HG03039 (cell line): ENCODE data around the gene NBPF9.
"Not testable (repeated sequence)": the region's sequence is repeated elsewhere in the genome, so short reads cannot be mapped to it uniquely, and the experiment has no call there.

Experiments
- ATAC-seq: cut with Tn5 transposase; IDR thresholded peaks from one replicate; pipeline ENCODE4 v1.9.1; 2021; ENCODE audit warnings: mild to moderate bottlenecking, moderate library complexity; ENCODE audit not compliant: unreplicated experiment

Gene NBPF9, protein sequence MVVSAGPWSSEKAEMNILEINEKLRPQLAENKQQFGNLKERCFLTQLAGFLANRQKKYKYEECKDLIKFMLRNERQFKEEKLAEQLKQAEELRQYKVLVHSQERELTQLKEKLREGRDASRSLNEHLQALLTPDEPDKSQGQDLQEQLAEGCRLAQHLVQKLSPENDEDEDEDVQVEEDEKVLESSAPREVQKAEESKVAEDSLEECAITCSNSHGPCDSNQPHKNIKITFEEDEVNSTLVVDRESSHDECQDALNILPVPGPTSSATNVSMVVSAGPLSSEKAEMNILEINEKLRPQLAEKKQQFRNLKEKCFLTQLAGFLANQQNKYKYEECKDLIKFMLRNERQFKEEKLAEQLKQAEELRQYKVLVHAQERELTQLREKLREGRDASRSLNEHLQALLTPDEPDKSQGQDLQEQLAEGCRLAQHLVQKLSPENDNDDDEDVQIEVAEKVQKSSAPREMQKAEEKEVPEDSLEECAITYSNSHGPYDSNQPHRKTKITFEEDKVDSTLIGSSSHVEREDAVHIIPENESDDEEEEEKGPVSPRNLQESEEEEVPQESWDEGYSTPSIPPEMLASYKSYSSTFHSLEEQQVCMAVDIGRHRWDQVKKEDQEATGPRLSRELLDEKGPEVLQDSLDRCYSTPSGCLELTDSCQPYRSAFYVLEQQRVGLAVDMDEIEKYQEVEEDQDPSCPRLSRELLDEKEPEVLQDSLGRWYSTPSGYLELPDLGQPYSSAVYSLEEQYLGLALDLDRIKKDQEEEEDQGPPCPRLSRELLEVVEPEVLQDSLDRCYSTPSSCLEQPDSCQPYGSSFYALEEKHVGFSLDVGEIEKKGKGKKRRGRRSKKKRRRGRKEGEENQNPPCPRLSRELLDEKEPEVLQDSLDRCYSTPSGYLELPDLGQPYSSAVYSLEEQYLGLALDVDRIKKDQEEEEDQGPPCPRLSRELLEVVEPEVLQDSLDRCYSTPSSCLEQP (N-terminal part only)

DNA sequence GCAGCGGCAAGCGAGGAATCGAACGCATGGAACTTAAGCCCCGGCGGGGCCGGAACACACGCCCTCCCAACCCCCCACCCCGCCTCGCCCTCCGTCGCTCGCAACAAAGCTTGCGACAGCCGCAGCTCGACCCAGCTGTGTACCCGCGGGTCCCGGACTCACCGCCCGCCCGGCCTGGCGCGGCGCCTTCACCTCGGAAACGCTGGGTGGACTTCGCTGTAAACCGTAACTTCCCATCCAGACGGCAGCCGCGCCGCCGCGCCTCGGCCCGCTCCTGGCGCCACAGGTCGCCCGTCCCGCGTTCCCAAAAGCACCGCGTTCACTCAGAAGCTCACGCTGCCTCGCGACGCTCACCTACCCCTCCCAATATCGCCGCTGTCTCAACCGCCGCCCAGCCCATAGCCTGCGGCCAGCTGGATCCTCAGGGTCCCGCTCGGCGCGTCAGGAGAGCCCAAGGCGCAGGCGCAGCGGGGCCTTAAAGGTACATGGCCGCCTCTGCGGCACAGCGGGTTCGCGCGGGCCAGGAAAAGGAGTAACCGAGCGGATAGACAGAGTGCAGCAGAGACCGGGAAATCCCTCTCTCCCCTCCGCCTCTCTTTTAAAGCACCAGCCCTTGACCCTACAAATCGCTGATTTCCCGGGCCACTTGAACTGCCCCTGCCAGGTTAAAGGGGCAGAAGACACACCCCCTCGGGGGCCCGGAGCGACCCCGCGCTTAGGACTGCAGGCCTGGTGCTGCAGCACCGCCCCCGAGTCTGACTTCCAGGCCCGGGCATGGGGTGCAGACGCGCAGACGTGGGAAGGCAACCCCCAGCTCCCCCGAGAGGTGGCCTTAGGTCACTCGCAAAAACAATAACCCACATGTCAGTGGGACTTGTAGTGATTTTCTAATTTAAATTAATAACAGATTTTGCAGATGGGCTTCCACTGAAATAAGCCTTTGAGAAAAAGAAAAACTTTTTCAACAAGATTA is at the start of gene NBPF9:
NBPF9 (minus strand) TSS at position 443 of the 973 bp plus-strand sequence. CDS start 21,412 bp downstream, outside the sequence.
- ATAC-seq = peak; percentile 97

DNA sequence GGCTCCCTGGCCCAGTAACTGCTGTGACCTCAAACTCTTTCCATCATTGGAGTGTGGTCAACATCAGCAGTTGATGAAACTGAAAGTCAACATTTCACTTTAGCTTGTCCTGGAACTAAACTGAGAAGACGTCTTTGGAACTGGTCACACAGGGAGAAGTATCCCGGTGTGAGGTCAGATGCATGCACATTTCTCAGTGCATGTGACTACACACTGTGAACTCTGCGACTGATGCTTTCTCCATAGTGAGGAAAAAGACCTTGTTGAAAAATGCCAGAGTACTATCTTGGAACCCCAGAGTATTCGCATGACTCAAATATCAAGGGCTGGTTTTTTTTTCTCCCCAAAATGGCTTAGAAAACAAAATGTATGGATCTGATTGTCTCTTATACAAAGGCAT is 46.6 kb upstream of the NBPF9 start:
- ATAC-seq = not testable (repeated sequence)

DNA sequence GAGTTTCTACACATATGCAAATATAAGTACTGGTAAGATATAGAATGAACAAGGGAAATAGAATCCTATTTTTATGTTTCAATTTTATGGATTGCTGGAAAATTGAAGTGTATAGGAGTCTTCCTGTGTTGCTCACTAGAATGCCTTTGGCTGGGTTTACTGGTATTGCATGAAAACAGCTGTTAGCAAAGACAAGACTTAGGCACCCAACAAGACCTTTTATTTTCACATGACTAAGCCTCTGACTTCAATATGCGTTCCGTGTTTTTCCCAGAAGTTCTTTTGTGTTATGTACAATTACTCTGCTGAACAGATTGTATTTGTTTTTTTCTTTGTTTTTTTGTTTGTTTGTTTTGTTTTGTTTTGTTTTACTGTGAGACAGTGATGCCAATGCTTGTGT is 34.2 kb upstream of the NBPF9 start:
- not testable (repeated sequence) for ATAC-seq

DNA sequence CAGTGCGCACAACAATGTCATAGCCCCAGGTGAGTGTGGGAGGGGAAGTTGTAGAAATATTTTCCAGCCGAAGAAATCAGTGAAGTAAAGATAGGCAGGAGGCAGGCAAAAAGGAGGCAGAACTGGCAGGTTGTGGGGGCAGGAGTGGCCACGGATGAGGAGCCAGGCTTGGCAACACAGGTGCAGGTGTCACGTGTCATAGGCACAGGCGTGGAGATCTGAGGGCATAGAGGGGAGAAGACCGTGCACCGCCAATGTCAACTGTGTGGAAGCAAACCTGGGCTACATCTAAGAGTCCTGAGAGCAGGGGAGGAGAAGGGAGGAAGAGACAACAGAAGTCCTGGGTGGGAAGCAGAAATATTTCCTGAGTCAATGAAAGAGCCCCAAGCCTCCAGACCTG is 27.6 kb upstream of the NBPF9 start:
- not testable (repeated sequence) for ATAC-seq

DNA sequence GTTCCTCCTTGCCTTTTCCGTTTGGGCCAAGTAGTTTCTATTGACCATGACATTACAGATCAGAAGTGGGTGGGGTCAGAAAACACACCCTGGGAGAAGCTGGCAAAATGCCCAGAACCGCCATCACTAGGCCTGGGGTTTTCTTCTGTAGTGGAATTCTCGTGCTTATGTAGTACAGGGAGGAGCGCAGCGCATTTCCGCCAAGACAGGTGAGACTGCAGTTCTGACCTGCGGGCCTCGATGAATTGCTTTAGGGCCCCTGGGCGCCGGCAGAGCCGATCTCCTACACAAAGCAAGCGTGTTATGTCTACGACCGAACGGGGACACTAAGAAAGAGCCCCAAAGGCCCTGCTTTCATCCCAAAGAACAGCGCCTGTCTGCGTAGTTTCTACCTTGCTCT is 25.9 kb upstream of the NBPF9 start:
- not testable (repeated sequence) for ATAC-seq

DNA sequence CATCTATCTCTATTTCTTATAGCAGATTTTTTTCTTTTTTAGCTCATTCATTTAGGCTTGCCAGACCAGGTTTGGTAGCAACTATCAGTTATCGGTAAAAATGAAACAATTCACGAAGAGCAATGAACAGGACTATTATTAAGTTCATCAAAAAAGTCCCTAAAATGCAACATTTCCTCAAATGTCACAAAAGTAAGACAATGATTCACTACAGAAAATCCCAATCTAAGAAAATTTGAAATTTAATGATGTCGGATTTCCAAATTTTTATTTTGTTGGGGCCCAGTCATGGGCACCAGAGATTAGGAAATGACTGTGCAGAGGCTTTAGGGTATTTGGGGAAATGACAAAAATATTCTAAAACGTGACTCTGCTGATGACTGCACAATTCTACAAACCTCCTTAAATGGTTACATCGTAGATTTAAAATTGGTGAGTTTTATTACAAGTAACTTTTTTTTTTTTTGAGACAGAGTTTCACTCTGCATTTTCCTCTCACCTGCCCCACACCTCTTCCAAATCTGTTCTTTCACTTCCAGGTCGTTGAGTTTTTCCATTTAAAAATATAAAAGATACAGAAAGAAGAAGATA is 23.3 kb upstream of the NBPF9 start:
- not testable (repeated sequence) for ATAC-seq

DNA sequence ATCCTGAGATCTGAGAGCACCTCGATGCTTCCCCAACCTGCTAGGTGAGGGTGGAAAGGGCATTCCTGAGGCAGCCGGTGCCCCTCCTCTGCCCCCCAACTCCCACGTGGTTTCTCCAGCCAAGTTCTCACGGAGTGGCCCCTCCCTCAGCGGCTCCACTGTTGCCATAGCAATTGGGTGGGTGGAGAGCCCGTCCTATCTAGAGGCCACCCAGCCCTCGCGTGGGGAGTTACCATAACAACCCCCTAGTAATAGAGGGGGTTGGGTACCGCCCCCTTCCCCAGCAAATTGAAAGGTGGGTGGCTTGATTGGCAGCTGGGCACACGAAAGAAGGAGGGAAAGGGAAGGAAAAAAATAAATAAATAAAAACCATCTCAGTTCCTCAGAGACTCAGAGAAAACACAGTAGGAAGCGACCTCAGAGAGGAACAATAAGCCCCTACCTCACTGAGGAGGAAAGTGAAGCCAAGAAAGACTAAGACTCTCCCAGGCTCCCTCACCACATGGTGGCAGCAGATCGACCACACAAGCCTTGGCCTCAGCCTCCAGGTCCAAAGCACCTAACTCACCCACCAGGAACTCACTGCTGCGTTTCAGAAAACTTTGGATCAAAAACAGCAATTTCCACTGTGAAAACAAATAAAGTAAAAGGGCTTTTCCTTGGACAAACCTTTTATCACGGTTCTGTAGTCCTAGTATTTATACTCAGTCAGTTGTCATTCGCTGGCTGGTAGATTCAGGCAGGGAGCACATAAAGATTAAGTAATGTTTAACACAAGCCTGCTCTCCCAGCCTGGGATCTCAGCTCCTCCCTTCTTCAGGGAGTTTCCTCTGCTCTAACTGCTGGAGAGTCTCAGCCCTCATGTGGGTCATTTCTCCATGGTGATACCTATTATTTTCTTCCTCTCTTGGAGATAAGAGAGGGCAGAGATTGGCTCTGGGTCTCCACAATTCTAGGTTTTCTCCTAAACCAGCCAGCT is 20.9 kb upstream of the NBPF9 start:
- ATAC-seq = not testable (repeated sequence)

DNA sequence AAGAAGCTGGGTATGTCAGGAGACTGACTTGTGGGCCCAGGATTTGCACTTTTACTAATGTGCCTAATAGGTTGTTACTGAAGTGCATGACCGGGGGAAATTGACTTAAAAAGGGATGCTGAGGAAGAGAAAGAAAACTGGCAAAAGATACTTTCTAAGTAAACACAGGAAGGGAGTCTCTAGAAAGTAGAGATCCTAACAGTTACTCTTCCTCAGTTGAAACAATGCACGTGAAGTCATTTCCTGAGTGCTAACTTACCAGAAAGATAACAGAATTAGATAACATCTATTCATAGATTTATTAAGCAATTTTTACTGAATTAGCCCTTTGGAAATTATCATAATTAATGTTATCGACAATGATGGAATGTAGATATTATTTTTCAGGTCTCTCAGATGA is 9.5 kb upstream of the NBPF9 start:
- ATAC-seq = not testable (repeated sequence)

DNA sequence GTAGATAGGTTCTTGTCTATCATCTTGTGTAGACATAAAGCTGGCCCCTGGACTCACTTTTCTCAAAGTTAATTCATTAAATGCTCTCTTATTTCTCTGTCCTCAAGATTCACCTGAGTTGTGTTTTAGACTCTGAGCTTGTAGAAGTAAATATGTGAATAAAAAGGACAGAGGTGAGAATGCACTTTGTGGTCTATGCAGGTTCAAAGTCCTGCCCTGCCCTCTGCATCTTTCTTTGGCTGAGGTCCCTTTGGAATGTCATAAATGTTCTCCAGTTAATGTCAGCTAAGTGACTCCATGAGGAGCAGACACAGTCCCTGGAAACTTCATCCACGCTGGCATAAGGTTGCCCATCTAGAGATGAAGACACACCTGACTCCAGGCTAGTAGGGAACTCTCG is 7.0 kb upstream of the NBPF9 start:
- ATAC-seq = not testable (repeated sequence)

DNA sequence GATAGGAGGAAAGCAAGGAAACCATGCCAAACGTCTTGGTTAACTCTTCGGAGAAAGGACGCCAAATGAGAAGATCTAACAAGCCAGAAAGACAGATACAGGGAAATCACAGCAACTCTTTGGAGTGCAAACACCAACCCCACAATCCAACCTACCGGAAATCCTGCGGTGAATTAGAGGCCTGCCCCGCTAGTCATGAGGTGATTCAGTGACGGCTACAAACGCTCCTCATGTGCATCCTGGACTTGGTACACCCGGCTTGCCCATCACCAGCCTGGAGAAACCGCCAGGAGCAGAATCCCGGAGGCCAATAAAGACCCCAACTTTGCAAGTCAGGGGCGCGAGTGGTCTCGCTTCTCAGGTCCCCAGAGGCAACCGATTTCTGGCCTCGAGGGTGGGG is 777 bp downstream of the NBPF9 start:
- ATAC-seq = not testable (repeated sequence)

DNA sequence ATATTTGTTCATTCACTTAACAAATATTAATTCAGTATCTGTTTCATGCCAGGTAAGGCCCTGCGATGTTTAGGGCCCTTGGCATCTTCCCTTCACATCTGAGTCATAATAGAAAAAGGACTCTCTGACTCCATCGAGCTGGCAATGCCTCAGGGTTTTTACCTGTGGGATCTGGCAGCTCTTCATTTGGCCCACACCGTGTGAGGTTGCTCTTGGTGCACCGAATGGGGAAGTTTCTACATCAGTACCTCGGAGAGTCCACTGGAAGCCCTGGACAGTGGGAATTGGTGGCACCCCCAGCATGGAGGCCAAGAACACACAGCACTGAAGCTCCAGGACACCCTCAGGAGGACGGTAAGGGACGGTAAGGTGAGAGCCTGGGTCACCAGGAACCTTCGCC is 5.1 kb downstream of the NBPF9 start:
- not testable (repeated sequence) for ATAC-seq

DNA sequence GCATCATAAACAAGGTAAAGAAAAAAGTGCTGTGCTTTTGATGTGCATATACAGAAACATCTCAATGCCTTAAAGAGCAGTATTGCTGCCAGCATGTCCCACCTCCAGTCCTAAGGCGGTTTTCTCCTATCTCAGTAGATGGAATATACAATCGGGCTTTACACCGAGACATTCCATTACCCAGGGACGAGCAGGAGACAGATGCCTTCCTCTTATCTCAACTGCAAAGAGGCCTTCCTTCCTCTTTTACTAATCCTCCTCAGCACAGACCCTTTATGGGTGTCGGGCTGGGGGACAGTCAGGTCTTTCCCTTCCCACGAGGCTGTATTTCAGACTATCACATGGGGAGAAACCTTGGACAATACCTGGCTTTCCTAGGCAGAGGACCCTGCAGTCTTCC is 10.2 kb downstream of the NBPF9 start:
- not testable (repeated sequence) for ATAC-seq

DNA sequence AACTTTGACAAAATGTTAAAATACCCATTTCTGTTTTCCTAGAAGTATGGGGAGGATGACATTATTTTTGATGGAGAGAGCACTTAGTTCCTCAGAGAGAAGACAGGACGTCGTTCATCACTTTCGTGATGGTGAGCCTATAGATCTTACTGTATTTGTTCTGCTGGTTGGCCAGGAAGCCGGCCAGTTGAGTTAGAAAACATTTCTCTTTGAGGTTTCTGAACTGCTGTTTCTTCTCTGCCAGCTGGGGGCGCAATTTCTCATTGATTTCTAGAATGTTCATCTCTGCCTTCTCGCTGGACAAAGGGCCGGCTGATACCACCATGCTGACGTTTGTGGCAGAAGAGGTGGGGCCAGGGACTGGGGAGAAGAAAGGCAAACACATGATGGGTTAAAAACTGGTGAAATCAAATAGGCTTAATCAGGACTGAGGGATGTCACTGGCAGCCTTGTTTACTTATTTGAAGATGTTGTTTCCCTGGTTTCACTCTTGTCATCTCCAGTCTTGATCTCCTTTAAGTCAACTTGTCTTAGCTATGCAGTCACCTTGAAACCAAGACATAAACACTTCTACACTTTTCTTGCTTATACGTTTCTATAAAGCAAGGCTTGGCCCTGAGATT is 27.7 kb downstream of the NBPF9 start:
- not testable (repeated sequence) for ATAC-seq

DNA sequence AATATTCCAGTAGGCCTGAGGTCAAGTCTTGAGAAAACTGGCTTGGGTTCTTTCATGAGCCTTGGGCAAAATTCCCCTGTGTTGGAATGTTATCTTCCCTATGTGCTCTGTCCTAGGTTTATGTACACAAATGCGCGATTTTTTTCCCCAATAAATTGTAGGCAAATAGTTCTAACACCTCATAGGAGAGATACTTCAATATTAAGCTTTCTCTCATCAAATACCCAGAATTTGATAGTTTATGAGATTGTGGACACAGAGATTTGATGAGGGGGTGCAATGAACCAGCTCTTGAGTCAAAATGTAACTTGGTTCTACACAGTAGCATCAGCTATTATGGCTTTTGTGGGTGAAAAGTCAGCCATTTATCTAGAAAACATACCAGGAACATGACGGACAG is 38.7 kb downstream of the NBPF9 start:
- not testable (repeated sequence) for ATAC-seq

DNA sequence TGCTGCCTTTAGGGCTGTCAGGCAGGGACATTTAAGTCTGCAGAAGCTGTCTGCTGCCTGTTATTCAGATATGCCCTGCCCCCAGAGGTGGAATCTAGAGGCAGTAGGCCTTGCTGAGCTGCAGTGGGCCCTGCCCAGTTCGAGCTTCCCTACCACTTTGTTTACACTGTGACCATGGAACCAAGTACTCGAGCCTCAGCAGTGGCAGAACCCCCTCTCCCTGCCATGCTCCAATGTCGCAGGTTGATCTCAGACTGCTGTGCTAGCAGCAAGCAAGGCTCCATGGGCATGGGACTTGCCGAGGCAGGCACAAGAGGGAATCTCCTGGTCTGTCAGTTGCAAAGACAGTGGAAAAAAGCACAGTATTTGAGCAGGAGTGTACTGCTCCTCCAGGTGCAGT is 60.3 kb downstream of the NBPF9 start:
- ATAC-seq = not testable (repeated sequence)

DNA sequence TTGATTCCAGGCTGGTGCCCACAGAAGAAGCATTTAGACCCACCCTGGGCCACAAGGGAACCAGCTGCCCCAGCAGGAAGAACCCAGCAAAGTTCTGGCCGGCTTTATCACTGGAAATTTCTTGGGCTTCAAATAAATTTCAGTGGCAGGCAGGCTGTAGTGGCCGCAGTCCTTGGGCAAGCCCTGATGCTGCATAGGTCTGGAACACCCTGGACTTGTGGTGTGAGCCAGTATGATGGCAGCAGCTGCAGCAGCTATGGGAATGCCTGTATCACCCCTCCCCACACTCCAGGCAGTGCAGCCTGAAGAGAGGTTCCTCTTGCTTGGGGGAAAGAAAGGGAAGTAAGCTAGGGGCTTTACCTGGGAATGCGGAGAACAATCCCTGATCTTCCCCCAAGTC is 69.4 kb downstream of the NBPF9 start:
- not testable (repeated sequence) for ATAC-seq

DNA sequence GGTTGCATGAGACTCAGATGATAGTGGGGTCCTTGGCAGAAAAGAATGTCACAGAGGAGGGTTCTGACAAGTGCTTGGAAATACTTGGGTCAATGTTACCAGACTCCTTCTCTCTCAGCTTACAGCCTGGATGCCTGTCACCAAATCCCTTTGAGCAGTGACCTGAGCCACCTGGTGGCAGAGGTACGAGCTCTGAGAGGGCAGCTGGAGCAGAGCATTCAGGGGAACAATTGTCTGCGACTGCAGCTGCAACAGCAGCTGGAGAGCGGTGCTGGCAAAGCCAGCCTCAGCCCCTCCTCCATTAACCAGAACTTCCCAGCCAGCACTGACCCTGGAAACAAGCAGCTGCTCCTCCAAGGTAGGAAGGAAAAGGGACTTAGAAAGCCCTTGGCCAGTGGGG is 79.0 kb downstream of the NBPF9 start:
- not testable (repeated sequence) for ATAC-seq

DNA sequence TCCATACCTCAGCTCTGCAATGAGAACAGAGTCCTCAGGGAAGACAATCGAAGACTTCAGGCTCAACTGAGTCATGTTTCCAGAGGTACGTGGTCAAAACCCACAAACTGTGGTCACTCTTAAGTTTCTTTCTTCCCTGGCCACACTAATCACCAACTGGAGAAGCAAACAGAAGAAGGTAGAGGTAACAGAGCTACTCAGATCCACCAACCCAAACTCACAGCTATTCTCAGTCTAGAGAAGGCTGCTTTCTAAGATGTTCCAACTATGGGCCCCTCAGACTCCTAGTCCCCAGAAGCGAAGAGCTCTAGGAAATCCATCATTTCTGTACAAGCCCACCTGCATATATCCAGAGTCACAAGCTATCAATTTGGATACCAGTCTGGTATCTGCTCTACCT is 84.8 kb downstream of the NBPF9 start:
- ATAC-seq = not testable (repeated sequence)
